Testis (tissue), 2 donors: Measurements from ENCODE around the gene ABCD1.

Source experiments
- CTCF ChIP-seq, 3 experiments: fragments of 450-650 bp in 2 of 3; fragments of 200-600 bp in 1 of 3; sonication (generic) in 1 of 3; IDR thresholded peaks; one replicate each; pipeline ENCODE4 v1.5.1; 2016 to 2019; ENCODE audit warnings: antibody characterized with exemption in 3 of 3, mild to moderate bottlenecking in 2 of 3, moderate library complexity in 1 of 3
- POLR2A ChIP-seq: fragments of 450-650 bp; IDR thresholded peaks from one replicate; pipeline ENCODE4 v1.6.1; 2017; ENCODE audit warnings: antibody characterized with exemption, mild to moderate bottlenecking, moderate library complexity

DNA sequence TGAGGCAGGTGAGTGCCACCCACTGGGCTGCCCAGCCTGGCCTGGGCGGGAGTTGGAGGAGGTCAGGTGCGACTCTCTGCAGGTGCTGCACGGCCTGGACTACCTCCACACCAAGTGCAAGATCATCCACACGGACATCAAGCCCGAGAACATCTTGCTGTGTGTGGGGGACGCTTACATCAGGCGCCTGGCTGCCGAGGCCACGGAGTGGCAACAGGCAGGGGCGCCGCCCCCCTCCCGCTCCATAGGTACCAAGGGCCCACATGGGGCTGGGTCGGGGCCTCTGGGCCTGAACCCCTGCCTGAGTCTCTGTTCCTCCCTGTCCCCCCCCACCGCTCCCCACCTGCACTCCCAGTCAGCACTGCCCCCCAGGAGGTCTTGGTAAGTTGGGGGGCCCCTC, 58.2 kb downstream of the ABCD1 start:
- TF ChIP-seq CTCF (IDR thresholded peaks at IDR 0.05) (no peak), POLR2A (no peak)
